CD14-positive monocyte (primary cell): Measurements from ENCODE around the gene SDK1. TPM values are rescaled to one million over a fixed set of nuclear protein-coding genes. Genes with fewer than 3 reads are reported as not detected.
A peak's percentile ranks its signal among the peaks of the same experiment; 100 is the strongest.

Source experiments
- DNase-seq, 3 donors: peaks; one replicate each; pipeline ENCODE4 v3.0.0-alpha.2; 2011 to 2022
- H2AFZ ChIP-seq: 2 replicates; pipeline ENCODE4 v1.6.0; 2012; ENCODE audit warnings: mild to moderate bottlenecking, low read depth, low read length, inconsistent platforms; ENCODE audit not compliant: insufficient read depth, poor library complexity, severe bottlenecking
- H3K27ac ChIP-seq, 2 donors: 1 replicate in 1 of 2; 2 replicates in 1 of 2; pipeline ENCODE4 v1.5.1; 2012 to 2013; ENCODE audit warnings: low read length in 2 of 2, control low read depth in 1 of 2, inconsistent platforms in 1 of 2, low read depth in 1 of 2, mild to moderate bottlenecking in 1 of 2
- H3K27me3 ChIP-seq, 2 donors: one replicate each; pipeline versions ENCODE4 v1.6.0 to v1.6.1; 2011 to 2013; ENCODE audit warnings: low read length in 2 of 2; ENCODE audit not compliant: control insufficient read depth in 2 of 2, insufficient read depth in 2 of 2
- H3K36me3 ChIP-seq, 2 donors: replicated peaks in 1 of 2; 1 replicate in 1 of 2; 2 replicates in 1 of 2; pipeline versions ENCODE4 v1.5.1 to v1.6.1; 2012 to 2013; ENCODE audit warnings: low read length in 2 of 2, control low read depth in 1 of 2, inconsistent platforms in 1 of 2, mild to moderate bottlenecking in 1 of 2; ENCODE audit not compliant: insufficient read depth in 2 of 2, control insufficient read depth in 1 of 2
- H3K4me1 ChIP-seq, 2 donors: 1 replicate in 1 of 2; 2 replicates in 1 of 2; pipeline versions ENCODE4 v1.5.1 to v1.6.1; 2012 to 2013; ENCODE audit warnings: low read length in 2 of 2, control low read depth in 1 of 2, inconsistent platforms in 1 of 2, mild to moderate bottlenecking in 1 of 2, moderate library complexity in 1 of 2; ENCODE audit not compliant: insufficient read depth in 2 of 2, control insufficient read depth in 1 of 2
- H3K4me2 ChIP-seq: replicated peaks from 2 replicates; pipeline ENCODE3; 2012; ENCODE audit warnings: low read length, moderate library complexity, mild to moderate bottlenecking; ENCODE audit not compliant: poor library complexity, severe bottlenecking; ENCODE audit errors: extremely low read depth
- H3K4me3 ChIP-seq, 3 experiments: fragments of 200-600 bp in 1 of 3; sonication (generic) in 1 of 3; replicated peaks in 1 of 3; 1 replicate in 2 of 3; 2 replicates in 1 of 3; pipeline ENCODE4 v1.5.1; 2011 to 2013; ENCODE audit warnings: low read length in 3 of 3, mild to moderate bottlenecking in 3 of 3, control low read depth in 2 of 3, low read depth in 2 of 3, inconsistent platforms in 1 of 3, moderate library complexity in 1 of 3
- H3K79me2 ChIP-seq: 2 replicates; pipeline ENCODE4 v1.6.0; 2012; ENCODE audit warnings: mild to moderate bottlenecking, control low read depth, inconsistent platforms, low read length, moderate library complexity; ENCODE audit not compliant: insufficient read depth
- H3K9ac ChIP-seq: 2 replicates; pipeline ENCODE4 v1.6.0; 2017; ENCODE audit warnings: low read length, mild to moderate bottlenecking; ENCODE audit not compliant: insufficient read depth, poor library complexity, severe bottlenecking
- H3K9me3 ChIP-seq, 2 donors: replicated peaks in 1 of 2; 1 replicate in 1 of 2; 2 replicates in 1 of 2; pipeline versions ENCODE4 v1.5.1 to v1.6.1; 2012 to 2013; ENCODE audit warnings: low read length in 2 of 2, control low read depth in 1 of 2; ENCODE audit not compliant: control insufficient read depth in 1 of 2, insufficient read depth in 1 of 2
- H4K20me1 ChIP-seq: 2 replicates; pipeline ENCODE4 v1.6.0; 2012; ENCODE audit warnings: mild to moderate bottlenecking, low read length, control low read depth, moderate library complexity; ENCODE audit not compliant: insufficient read depth
- H3K27ac Mint-ChIP-seq, 7 donors: one replicate each; pipeline ENCODE4 v1.8.0; 2020; ENCODE audit warnings: mild to moderate bottlenecking in 7 of 7, mixed read lengths in 7 of 7, moderate library complexity in 6 of 7, inconsistent platforms in 2 of 7
- H3K27me3 Mint-ChIP-seq, 3 donors: one replicate each; pipeline ENCODE4 v1.8.0; 2021 to 2022; ENCODE audit warnings: low read depth in 3 of 3, mild to moderate bottlenecking in 3 of 3, mixed read lengths in 3 of 3, moderate library complexity in 3 of 3, inconsistent platforms in 1 of 3
- H3K36me3 Mint-ChIP-seq, 2 donors: one replicate each; pipeline ENCODE4 v1.8.0; 2020; ENCODE audit warnings: mixed read lengths in 2 of 2, inconsistent platforms in 1 of 2, mild to moderate bottlenecking in 1 of 2
- H3K4me1 Mint-ChIP-seq: one replicate; pipeline ENCODE4 v1.8.0; 2020; ENCODE audit warnings: mild to moderate bottlenecking, mixed read lengths
- H3K4me3 Mint-ChIP-seq, 2 donors: one replicate each; pipeline ENCODE4 v1.8.0; 2020; ENCODE audit warnings: mild to moderate bottlenecking in 2 of 2, mixed read lengths in 2 of 2, moderate library complexity in 1 of 2
- H3K9me3 Mint-ChIP-seq, 7 donors: one replicate each; pipeline ENCODE4 v1.8.0; 2020 to 2022; ENCODE audit warnings: mixed read lengths in 7 of 7, mild to moderate bottlenecking in 6 of 7, moderate library complexity in 6 of 7, inconsistent platforms in 2 of 7
- CTCF ChIP-seq: fragments of 200-600 bp; IDR thresholded peaks from one replicate; pipeline ENCODE4 v1.8.0; 2022; ENCODE audit warnings: antibody characterized with exemption, mild to moderate bottlenecking
- WGBS: methylation state at CpG from one replicate; pipeline ENCODE4 v1.1.5; 2013; ENCODE audit warnings: missing lambda C conversion rate; ENCODE audit not compliant: insufficient coverage; 5-methylcytosine and 5-hydroxymethylcytosine counted together
- intact Hi-C, 2 donors: fragments of 100-400 bp; cut with micrococcal nuclease; formaldehyde crosslinking; loops; one replicate each; pipeline versions ENCODE4 v1.15.0 to v1.15.1; 2023
- polyA plus RNA-seq, 3 donors: library from polyadenylated mRNA; depleted of rRNA in 1 of 3; unstranded in 2 of 3; stranded (reverse) in 1 of 3; fragments of 300-500 nt in 2 of 3; fragments of >200 nt in 1 of 3; fragmentation: Illumina TruSeq in 2 of 3; gene quantifications; 1 replicate in 2 of 3; 2 replicates in 1 of 3; pipeline ENCODE4 v1.2.3, GENCODE V29; 2012 to 2021

Gene SDK1
- polyA plus RNA-seq, 3 donors = 0.01 TPM; not detected in 2

GRCh38 chr7:4054158-4054557 lies 753.1 kb downstream of the SDK1 start:
- Mint-ChIP-seq H3K9me3 (peaks cover 8 to 23% (median 12%) of the 10 kb centered on the region in 7 donors), H3K27me3 (peaks cover 1 to 3% (median 2%) of the 10 kb centered on the region in 3 donors), H3K4me3 (peak overlapping the region in 1 of 2 donors; percentile 52), H3K27ac (no peak overlapping the region), H3K4me1 (peaks cover 6% of the 10 kb centered on the region), H3K36me3 (no peaks in the 10 kb centered on the region)
- H3K27ac ChIP-seq = no peak overlapping the region
- no peak overlapping the region for H2AFZ ChIP-seq
- no peaks in the 10 kb centered on the region for H3K27me3 ChIP-seq
- no CpG with 5 or more reads among the region's 6 CpGs for WGBS
- DNase-seq = no peak
- H3K9me3 ChIP-seq = peaks cover 0 to 19% of the 10 kb centered on the region in 2 donors
- H4K20me1 ChIP-seq = no peaks in the 10 kb centered on the region
- intact Hi-C loops = no loop called here
- H3K4me1 ChIP-seq = no peaks in the 10 kb centered on the region
- H3K79me2 ChIP-seq = no peaks in the 10 kb centered on the region
- H3K36me3 ChIP-seq = no peaks in the 10 kb centered on the region
- H3K9ac ChIP-seq = no peak overlapping the region
- TF ChIP-seq CTCF = no peak
- H3K4me3 ChIP-seq = no peak overlapping the region
- H3K4me2 ChIP-seq = no peak overlapping the region

- intact Hi-C loops = no loop called here
- Mint-ChIP-seq H3K27me3 (peaks cover 1 to 3% (median 1%) of the 10 kb centered on the region in 3 donors), H3K27ac (peak overlapping the region in 1 of 7 donors; percentile 9), H3K36me3 (no peaks in the 10 kb centered on the region), H3K4me3 (no peak overlapping the region), H3K4me1 (peaks cover 6% of the 10 kb centered on the region), H3K9me3 (peaks cover 7 to 28% (median 18%) of the 10 kb centered on the region in 7 donors)
- H2AFZ ChIP-seq = no peak overlapping the region
- H3K36me3 ChIP-seq = no peaks in the 10 kb centered on the region
- TF ChIP-seq CTCF = no peak
- no peaks in the 10 kb centered on the region for H3K4me1 ChIP-seq
- no peaks in the 10 kb centered on the region for H4K20me1 ChIP-seq
- 92% methylated on average over 18 of the region's 19 CpGs for WGBS
- no peak overlapping the region for H3K27ac ChIP-seq
- H3K27me3 ChIP-seq = no peaks in the 10 kb centered on the region
- peaks cover 0 to 19% of the 10 kb centered on the region in 2 donors for H3K9me3 ChIP-seq
- no peaks in the 10 kb centered on the region for H3K79me2 ChIP-seq
- H3K9ac ChIP-seq = no peak overlapping the region
- no peak overlapping the region for H3K4me3 ChIP-seq
- H3K4me2 ChIP-seq = no peak overlapping the region
- no peak for DNase-seq
Measured at GRCh38 chr7:4056552-4057288, 755.7 kb downstream of the SDK1 start.
